K562 (cell line): Measurements from ENCODE around the gene UPK2. TPM values are rescaled to one million over a fixed set of nuclear protein-coding genes. Genes with fewer than 3 reads are reported as not detected.

Source experiments
- ATF1 ChIP-seq, 2 experiments: fragments of 450-650 bp in 1 of 2; IDR thresholded peaks; 2 replicates each; pipeline ENCODE4 v1.6.1; 2016; ENCODE audit warnings: missing compliant biosample characterization in 1 of 2, missing genetic modification characterization in 1 of 2
- CBFA2T3 ChIP-seq: fragments of 450-650 bp; IDR thresholded peaks from 2 replicates; pipeline ENCODE4 v1.6.1; 2017
- CREB1 ChIP-seq, 2 experiments: sonication (generic) in 1 of 2; formaldehyde crosslinking in 1 of 2; IDR thresholded peaks; 2 replicates each; pipeline versions ENCODE4 v1.6.1 to v1.8.0; 2012 to 2022; ENCODE audit warnings: inconsistent platforms in 1 of 2, mild to moderate bottlenecking in 1 of 2, missing genetic modification reagents in 1 of 2, moderate library complexity in 1 of 2
- DNMT1 ChIP-seq: fragments of 450-650 bp; IDR thresholded peaks from 2 replicates; pipeline ENCODE4 v1.6.1; 2016; ENCODE audit warnings: antibody characterized with exemption, mild to moderate bottlenecking
- EHMT2 ChIP-seq: fragments of 450-650 bp; IDR thresholded peaks from 2 replicates; pipeline ENCODE4 v1.6.1; 2018; ENCODE audit warnings: antibody characterized with exemption
- EP300 ChIP-seq: IDR thresholded peaks from 2 replicates; pipeline ENCODE4 v1.6.1; 2012; ENCODE audit warnings: low read length, improper control_type of control experiment
- ETV1 ChIP-seq: fragments of 450-650 bp; conservative IDR thresholded peaks from 2 replicates; pipeline ENCODE4 v1.6.1; 2016; ENCODE audit warnings: missing genetic modification characterization, control low read depth, low read depth, missing compliant biosample characterization
- EZH2 ChIP-seq: IDR thresholded peaks from 2 replicates; pipeline ENCODE4 v1.6.1; 2012; ENCODE audit warnings: low read depth, mild to moderate bottlenecking, inconsistent platforms, low read length, borderline replicate concordance
- MAFF ChIP-seq: IDR thresholded peaks from 2 replicates; pipeline ENCODE4 v1.6.1; 2012; ENCODE audit warnings: low read length, improper control_type of control experiment
- PHF21A ChIP-seq: fragments of 450-650 bp; IDR thresholded peaks from 2 replicates; pipeline ENCODE4 v1.6.1; 2017; ENCODE audit warnings: low read depth, borderline replicate concordance
- RERE ChIP-seq: sonication (generic); formaldehyde crosslinking; IDR thresholded peaks from 2 replicates; pipeline ENCODE4 v1.8.0; 2023; ENCODE audit warnings: missing genetic modification reagents, mild to moderate bottlenecking, borderline replicate concordance
- SMARCA4 ChIP-seq: fragments of 450-650 bp; IDR thresholded peaks from 2 replicates; pipeline ENCODE4 v1.6.1; 2016
- SMARCA5 ChIP-seq: fragments of 450-650 bp; IDR thresholded peaks from 2 replicates; pipeline ENCODE4 v1.6.1; 2016
- SRSF3 ChIP-seq: fragments of 200-400 bp; formaldehyde crosslinking; IDR thresholded peaks from 2 replicates; pipeline ENCODE4 v1.6.1; 2016; ENCODE audit warnings: mild to moderate bottlenecking, low read length, moderate library complexity; ENCODE audit not compliant: insufficient read depth
- STAG1 ChIP-seq: sonication (generic); formaldehyde crosslinking; IDR thresholded peaks from 2 replicates; pipeline ENCODE4 v1.5.0; 2020; ENCODE audit warnings: missing genetic modification reagents, borderline replicate concordance
- SUPT5H ChIP-seq: fragments of 450-650 bp; IDR thresholded peaks from 2 replicates; pipeline ENCODE4 v1.6.1; 2016
- TBL1XR1 ChIP-seq, 2 experiments: IDR thresholded peaks; 2 replicates each; pipeline ENCODE4 v1.6.1; 2012; ENCODE audit warnings: improper control_type of control experiment in 2 of 2, low read length in 2 of 2, mild to moderate bottlenecking in 1 of 2
- ZNF384 ChIP-seq: IDR thresholded peaks from 2 replicates; pipeline ENCODE4 v1.6.1; 2012; ENCODE audit warnings: low read depth, low read length, improper control_type of control experiment
- ZNF699 ChIP-seq: fragments of 250-450 bp; sonication (Bioruptor Pico); IDR thresholded peaks from 2 replicates; pipeline ENCODE4 v1.8.0; 2021; ENCODE audit warnings: mild to moderate bottlenecking, moderate library complexity; ENCODE audit not compliant: insufficient replicate concordance
- ZNF79 ChIP-seq: fragments of 250-450 bp; sonication (Bioruptor Pico); IDR thresholded peaks from 2 replicates; pipeline ENCODE4 v1.4.0; 2020; ENCODE audit warnings: low read depth, mild to moderate bottlenecking, moderate library complexity
- polyA plus RNA-seq, 8 experiments: library from polyadenylated mRNA; depleted of rRNA in 4 of 8; stranded (reverse) in 5 of 8; unstranded in 3 of 8; fragments of >200 nt; fragmentation: Nextera tagmentation in 2 of 8; fragmentation: Illumina TruSeq in 1 of 8; extraction: Ambion mirVana in 2 of 8; extraction: Trizol in 1 of 8; gene quantifications; 2 replicates each; pipeline versions ENCODE4 v1.2.1 to v1.2.3, GENCODE V29; 2011 to 2014; ENCODE audit warnings: inconsistent platforms in 1 of 8, missing spikeins in 1 of 8
- total RNA-seq, 7 experiments: library from RNA; depleted of rRNA in 6 of 7; stranded (reverse); fragments of >200 nt in 6 of 7; fragmentation: Illumina TruSeq in 2 of 7; extraction: Trizol in 2 of 7; gene quantifications; 2 replicates each; pipeline versions ENCODE4 v1.2.1 to v1.2.3, GENCODE V29; 2011 to 2021; ENCODE audit warnings: low replicate concordance in 1 of 7
- TF ChIP-seq, protein P1 (sequence below): sonication (generic); formaldehyde crosslinking; IDR thresholded peaks from 2 replicates; pipeline ENCODE4 v1.8.0; 2023; ENCODE audit warnings: mild to moderate bottlenecking, missing genetic modification reagents

UPK2 gene
- total and polyA plus RNA-seq, 9 of the 15 experiments (the other 6 are each of a cell fraction or from before 2014, with no cell fraction given) = not detected

GRCh38 chr11:118980191-118980881, 24.2 kb downstream of the UPK2 start (continued):
- 0 out of 4 replicates have a peak, but pooled peaks of 1 of the 2 experiments have one; percentile 58 for TF ChIP-seq TBL1XR1 (IDR thresholded peaks at IDR 0.05; ENCODE audit: low read length in 2 of 2)
- TF ChIP-seq ATF1 (CRISPR knock-in tag; IDR thresholded peaks at IDR 0.05) = no peak
- TF ChIP-seq ATF1 (tag; IDR thresholded peaks at IDR 0.05) = peak; percentile 77
- no peak for TF ChIP-seq RERE
- TF ChIP-seq ZNF699 = no peak
- peak; percentile 59; the same call in 1 of the 2 replicates for TF ChIP-seq SUPT5H
- no peak for TF ChIP-seq EHMT2
- TF ChIP-seq CBFA2T3 = no peak
- peak; percentile 66; the same call in 1 of the 2 replicates for TF ChIP-seq SMARCA4
- TF ChIP-seq SMARCA5 = no peak
- TF ChIP-seq CREB1 (IDR thresholded peaks at IDR 0.05) = no peak; the same call in 1 of the 2 replicates
- TF ChIP-seq CREB1 (CRISPR knock-in tag; IDR thresholded peaks at IDR 0.05) = peak; percentile 57; the same call in 1 of the 2 replicates
- TF ChIP-seq EZH2 = no peak
- TF ChIP-seq ETV1 = peak; percentile 80
- peak; percentile 61 for TF ChIP-seq EP300
- TF ChIP-seq PHF21A = no peak
- TF ChIP-seq SRSF3 = no peak
- TF ChIP-seq ZNF384 = no peak
- TF ChIP-seq DNMT1 = no peak
- no peak for TF ChIP-seq STAG1 (CRISPR knock-in tag)
- TF ChIP-seq, protein P1, sequence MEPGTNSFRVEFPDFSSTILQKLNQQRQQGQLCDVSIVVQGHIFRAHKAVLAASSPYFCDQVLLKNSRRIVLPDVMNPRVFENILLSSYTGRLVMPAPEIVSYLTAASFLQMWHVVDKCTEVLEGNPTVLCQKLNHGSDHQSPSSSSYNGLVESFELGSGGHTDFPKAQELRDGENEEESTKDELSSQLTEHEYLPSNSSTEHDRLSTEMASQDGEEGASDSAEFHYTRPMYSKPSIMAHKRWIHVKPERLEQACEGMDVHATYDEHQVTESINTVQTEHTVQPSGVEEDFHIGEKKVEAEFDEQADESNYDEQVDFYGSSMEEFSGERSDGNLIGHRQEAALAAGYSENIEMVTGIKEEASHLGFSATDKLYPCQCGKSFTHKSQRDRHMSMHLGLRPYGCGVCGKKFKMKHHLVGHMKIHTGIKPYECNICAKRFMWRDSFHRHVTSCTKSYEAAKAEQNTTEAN (CRISPR knock-in tag) = no peak
- TF ChIP-seq ZNF79 (CRISPR knock-in tag) = no peak
- peak; percentile 31; the same call in 1 of the 2 replicates for TF ChIP-seq MAFF
